Ovary (tissue), 9 donors: ENCODE data around the gene ADD1. TPM values are rescaled to one million over a fixed set of nuclear protein-coding genes. Genes with fewer than 3 reads are reported as not detected.

Experiments
- DNase-seq, 5 donors: peaks; one replicate each; pipeline ENCODE4 v3.0.0-alpha.2; 2019 to 2020
- H3K27ac ChIP-seq, 2 donors: fragments of 200-600 bp; one replicate each; pipeline versions ENCODE4 v1.5.1 to v1.8.0; 2019 to 2022
- H3K27me3 ChIP-seq: fragments of 200-600 bp; one replicate; pipeline ENCODE4 v1.8.0; 2022
- H3K36me3 ChIP-seq: fragments of 200-600 bp; sonication (generic); one replicate; pipeline ENCODE4 v1.5.1; 2019
- H3K4me1 ChIP-seq: one replicate; pipeline ENCODE4 v1.8.1; 2013; ENCODE audit warnings: mild to moderate bottlenecking, moderate library complexity; ENCODE audit not compliant: insufficient read depth
- H3K4me3 ChIP-seq: fragments of 200-600 bp; sonication (generic); one replicate; pipeline ENCODE4 v1.5.1; 2017
- H3K9me3 ChIP-seq, 2 donors: fragments of 200-600 bp in 1 of 2; sonication (generic) in 1 of 2; one replicate each; pipeline versions ENCODE4 v1.5.1 to v1.8.1; 2013 to 2019; ENCODE audit warnings: mild to moderate bottlenecking in 1 of 2, moderate library complexity in 1 of 2
- EP300 ChIP-seq: sonication (generic); formaldehyde crosslinking; IDR thresholded peaks from one replicate; pipeline ENCODE4 v1.6.1; 2017; ENCODE audit warnings: antibody characterized with exemption
- POLR2A ChIP-seq: fragments of 450-650 bp; IDR thresholded peaks from one replicate; pipeline ENCODE4 v1.6.1; 2017; ENCODE audit warnings: antibody characterized with exemption, mild to moderate bottlenecking, moderate library complexity
- WGBS, 3 donors: extraction: QIAGEN DNeasy Blood & Tissue Kit in 1 of 3; methylation state at CpG; one replicate each; pipeline versions ENCODE4 v1.1.5 to v1.1.7; 2013 to 2017; 5-methylcytosine and 5-hydroxymethylcytosine counted together
- intact Hi-C, 4 donors: fragments of 100-400 bp; cut with DNase I; formaldehyde crosslinking; loops; one replicate each; pipeline versions ENCODE4 v1.11.0 to v1.15.1; 2022 to 2023
- polyA plus RNA-seq, 2 donors: library from polyadenylated mRNA; stranded (reverse); fragments of 200-250 nt in 1 of 2; fragments of 350-450 nt in 1 of 2; fragmentation: Illumina TruSeq in 1 of 2; extraction: RNeasy Lipid Tissue Mini Kit (QIAGEN cat#74804) in 1 of 2; gene quantifications; one replicate each; pipeline ENCODE4 v1.2.3, GENCODE V29; 2013 to 2014
- total RNA-seq, 7 donors: library from RNA; depleted of rRNA in 2 of 7; stranded (reverse); fragments of >200 nt in 2 of 7; fragmentation: NEBNext Ultra II Directional in 3 of 7; extraction: Animal tissue kit (Norgen Biotek cat#: 25700) in 3 of 7; gene quantifications; one replicate each; pipeline versions ENCODE4 v1.1.0 to v1.2.4, GENCODE V29; 2016 to 2023
- TF ChIP-seq, protein P1 (sequence below), 3 donors: fragments of 450-650 bp in 2 of 3; fragments of 200-600 bp in 1 of 3; IDR thresholded peaks; one replicate each; pipeline versions ENCODE4 v1.5.1 to v1.8.0; 2016 to 2022; ENCODE audit warnings: antibody characterized with exemption in 3 of 3, mild to moderate bottlenecking in 1 of 3
- donor health status: DM: no; HTN: no; CAD: no; lungs with moderate emphysema.
- donor health status: DM: no; HTN: no; CAD: no.
- donor health status: Bipolar disorder and iron deficiency.
- donor health status: DM: yes; HTN: yes; CAD: no.
- donor health status: DM: no; HTN: no; CAD: no.
- donor health status: DM: yes; HTN: yes; CAD: no.

The ADD1 gene
- total and polyA plus RNA-seq, 9 donors = 166 to 447 (median 365) TPM

DNA sequence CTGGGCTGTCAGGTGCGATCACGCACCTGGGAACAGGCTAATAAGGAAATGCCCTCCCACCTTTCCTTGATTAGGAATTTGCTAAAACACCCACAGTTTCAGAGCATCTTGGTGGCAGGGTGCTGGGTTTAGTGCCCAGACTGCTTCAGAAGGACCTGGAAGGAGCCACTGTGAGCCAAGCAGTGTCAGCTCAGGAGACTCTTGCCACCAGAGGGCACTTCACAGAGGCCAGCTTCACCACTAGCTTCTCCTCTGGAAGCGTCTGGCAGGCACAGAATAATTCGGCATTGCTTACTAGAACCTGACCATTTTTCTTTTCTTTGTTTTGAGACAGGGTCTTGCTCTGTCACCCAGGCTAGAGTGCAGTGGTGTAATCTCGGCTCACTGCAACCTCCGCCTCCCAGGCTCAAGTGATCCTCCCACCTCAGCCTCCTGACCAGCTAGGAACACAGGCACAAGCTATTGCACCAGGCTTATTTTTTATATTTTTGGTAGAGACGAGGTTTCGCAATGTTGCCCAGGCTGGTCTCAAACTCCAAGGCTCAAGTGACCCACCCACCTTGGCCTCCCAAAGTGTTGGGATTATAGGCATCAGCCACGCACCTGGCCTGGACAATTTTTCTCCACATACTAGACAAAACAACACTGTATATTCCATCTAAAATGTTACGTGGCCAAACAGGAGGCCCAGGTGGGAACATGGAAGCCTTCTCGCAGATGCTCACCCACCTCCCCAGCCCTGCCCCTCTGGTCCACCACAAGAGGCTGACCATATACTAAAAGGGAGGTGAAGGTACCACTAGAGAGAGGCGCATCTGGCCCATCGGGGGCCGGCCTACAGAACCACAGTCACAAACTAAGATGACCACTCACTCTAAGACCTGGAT, 105.5 kb downstream of the ADD1 start:
- Histone ChIP-seq H3K4me1 (peaks cover 2% of the 10 kb centered on the region), H3K9me3 (no peaks in the 10 kb centered on the region), H3K27me3 (no peaks in the 10 kb centered on the region), H3K27ac (no peak overlapping the region), H3K36me3 (no peaks in the 10 kb centered on the region), H3K4me3 (no peak overlapping the region)
- DNase-seq = peak in 1 of 5 donors; percentile 32
- TF ChIP-seq POLR2A = no peak
- TF ChIP-seq EP300 = no peak
- TF ChIP-seq, protein P1, sequence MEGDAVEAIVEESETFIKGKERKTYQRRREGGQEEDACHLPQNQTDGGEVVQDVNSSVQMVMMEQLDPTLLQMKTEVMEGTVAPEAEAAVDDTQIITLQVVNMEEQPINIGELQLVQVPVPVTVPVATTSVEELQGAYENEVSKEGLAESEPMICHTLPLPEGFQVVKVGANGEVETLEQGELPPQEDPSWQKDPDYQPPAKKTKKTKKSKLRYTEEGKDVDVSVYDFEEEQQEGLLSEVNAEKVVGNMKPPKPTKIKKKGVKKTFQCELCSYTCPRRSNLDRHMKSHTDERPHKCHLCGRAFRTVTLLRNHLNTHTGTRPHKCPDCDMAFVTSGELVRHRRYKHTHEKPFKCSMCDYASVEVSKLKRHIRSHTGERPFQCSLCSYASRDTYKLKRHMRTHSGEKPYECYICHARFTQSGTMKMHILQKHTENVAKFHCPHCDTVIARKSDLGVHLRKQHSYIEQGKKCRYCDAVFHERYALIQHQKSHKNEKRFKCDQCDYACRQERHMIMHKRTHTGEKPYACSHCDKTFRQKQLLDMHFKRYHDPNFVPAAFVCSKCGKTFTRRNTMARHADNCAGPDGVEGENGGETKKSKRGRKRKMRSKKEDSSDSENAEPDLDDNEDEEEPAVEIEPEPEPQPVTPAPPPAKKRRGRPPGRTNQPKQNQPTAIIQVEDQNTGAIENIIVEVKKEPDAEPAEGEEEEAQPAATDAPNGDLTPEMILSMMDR (IDR thresholded peaks at IDR 0.05) = no peak
- intact Hi-C loops = no loop called here
- 88 to 91% (median 90%) methylated on average over 14 of the region's 14 CpGs for WGBS, 3 donors

DNA sequence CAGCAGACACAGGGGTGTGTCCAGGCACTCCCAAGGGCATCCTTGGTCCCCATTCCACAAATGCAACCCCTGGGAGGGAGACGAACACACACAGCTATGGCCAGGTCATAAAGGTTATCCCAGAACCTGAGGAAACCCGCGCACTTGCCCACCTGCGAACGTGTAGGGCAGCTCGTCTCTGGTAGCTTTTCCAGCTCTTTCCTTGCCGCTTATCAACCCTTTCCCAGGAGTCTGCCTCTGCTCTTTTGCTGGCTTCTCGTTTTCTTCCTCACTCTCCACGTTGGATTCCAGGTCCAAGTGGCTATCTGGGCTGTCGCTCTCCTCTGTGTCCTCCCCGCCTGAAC, 106.1 kb downstream of the ADD1 start:
- TF ChIP-seq EP300 = no peak
- TF ChIP-seq POLR2A = no peak
- TF ChIP-seq, protein P1 (IDR thresholded peaks at IDR 0.05) = no peak
- H3K9me3 ChIP-seq = no peaks in the 10 kb centered on the region
- WGBS, 3 donors = 89 to 93% (median 89%) methylated on average over 11 of the region's 11 CpGs
- H3K4me1 ChIP-seq = peaks cover 2% of the 10 kb centered on the region
- DNase-seq = peak in 1 of 5 donors; percentile 31
- H3K27ac ChIP-seq = no peak overlapping the region
- no peaks in the 10 kb centered on the region for H3K36me3 ChIP-seq
- H3K27me3 ChIP-seq = no peaks in the 10 kb centered on the region
- intact Hi-C loops = no loop called here
- H3K4me3 ChIP-seq = no peak overlapping the region

DNA sequence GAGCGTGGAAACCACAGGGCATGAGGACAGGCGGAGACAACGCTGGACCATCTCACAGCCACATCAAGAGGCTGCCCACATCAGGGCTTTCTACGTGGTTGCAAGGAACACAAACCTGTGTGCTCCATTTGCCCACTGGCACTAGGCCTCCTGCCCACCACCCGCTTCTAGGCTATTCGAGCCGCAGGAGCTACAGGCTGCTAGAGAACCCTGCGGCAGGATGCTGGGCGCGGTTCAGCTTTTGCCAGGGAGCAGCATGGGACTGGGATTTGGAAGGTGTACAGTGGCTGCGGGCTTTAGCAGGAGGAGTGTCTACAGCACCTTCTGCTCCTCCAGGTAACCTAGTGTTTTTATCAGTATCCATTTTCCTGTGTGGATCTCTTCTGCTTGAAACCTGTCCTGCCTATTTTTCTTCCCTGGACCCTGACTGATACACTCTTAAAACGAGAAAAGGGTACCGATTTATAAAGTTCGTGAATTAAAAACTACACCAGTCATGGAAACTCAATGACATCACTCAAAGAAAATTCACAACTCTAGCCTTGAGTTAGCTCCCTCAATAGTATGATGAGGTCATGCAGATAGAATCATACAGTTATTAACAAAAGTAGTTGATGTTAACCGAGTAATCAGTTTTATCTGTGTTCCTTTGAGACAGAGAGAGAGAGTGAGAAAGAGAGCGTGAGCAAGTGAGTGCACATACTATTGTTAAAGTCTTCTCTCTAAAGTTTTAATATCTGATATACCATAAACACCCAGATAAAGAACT, 106.8 kb downstream of the ADD1 start:
- no peaks in the 10 kb centered on the region for H3K9me3 ChIP-seq
- H3K27me3 ChIP-seq = no peaks in the 10 kb centered on the region
- TF ChIP-seq EP300 = no peak
- H3K36me3 ChIP-seq = no peaks in the 10 kb centered on the region
- 94% methylated on average over 16 of the region's 16 CpGs for WGBS, 3 donors
- peak in 1 of 5 donors; percentile 33 for DNase-seq
- H3K4me3 ChIP-seq = no peak overlapping the region
- H3K4me1 ChIP-seq = peaks cover 2% of the 10 kb centered on the region
- H3K27ac ChIP-seq = no peak overlapping the region
- intact Hi-C loops = no loop called here

DNA sequence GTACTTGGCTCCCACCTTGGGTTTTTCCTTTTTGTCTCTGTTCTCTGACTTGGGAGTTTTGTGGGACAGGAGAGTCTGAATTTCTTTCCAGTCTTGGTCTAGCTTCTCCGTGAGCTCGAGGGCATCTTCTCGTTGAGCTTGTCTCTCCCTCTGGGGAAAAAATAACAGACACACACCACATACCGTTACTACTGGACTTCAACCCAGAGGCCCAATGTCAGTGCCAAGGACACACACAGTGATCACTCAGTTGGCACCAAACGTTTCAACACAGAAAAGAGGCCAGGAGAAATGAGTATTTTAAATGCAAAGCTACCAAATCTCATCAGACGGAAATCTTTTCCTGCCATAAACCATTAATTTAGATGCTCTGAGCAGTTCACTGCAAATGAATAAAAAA, 109.9 kb downstream of the ADD1 start:
- Histone ChIP-seq H3K9me3 (no peaks in the 10 kb centered on the region), H3K36me3 (no peaks in the 10 kb centered on the region), H3K4me1 (peaks cover 9% of the 10 kb centered on the region), H3K27ac (no peak overlapping the region), H3K4me3 (no peak overlapping the region), H3K27me3 (no peaks in the 10 kb centered on the region)
- TF ChIP-seq POLR2A = no peak
- TF ChIP-seq, protein P1 (IDR thresholded peaks at IDR 0.05) = no peak
- no peak for TF ChIP-seq EP300
- intact Hi-C loops = no loop called here
- 68 to 76% (median 71%) methylated on average over 6 of the region's 6 CpGs for whole genome bisulfite sequencing, 3 donors
- no peak for DNase-seq
